Measurements from ENCODE around the gene MPPE1. TPM values are rescaled to one million over a fixed set of nuclear protein-coding genes. Genes with fewer than 3 reads are reported as not detected.
A peak's percentile ranks its signal among the peaks of the same experiment; 100 is the strongest.

Gene MPPE1
- 10 to 100 TPM; 11.0 to 49.2 (median 28.8) TPM for total RNA-seq

GRCh38 chr18:11908182-11909060 is at the start of gene MPPE1:
MPPE1 (minus strand) TSS chr18:11908317; CDS start chr18:11897264, 11,053 bp downstream.
- ATAC-seq (ENCODE audit: low FRiP score): peak; percentile 89
- no peak for TF ChIP-seq CTCF (IDR thresholded peaks at IDR 0.05)
- DNase-seq (ENCODE audit: low spot score): peak; percentile 63

GRCh38 chr18:11957636-11958035 is 49.5 kb upstream of the MPPE1 start:
- TF ChIP-seq CTCF (IDR thresholded peaks at IDR 0.05): no peak
- no peak for DNase-seq (ENCODE audit: low spot score)
- no peak for ATAC-seq (ENCODE audit: low FRiP score)

GRCh38 chr18:11956371-11957308 is 48.5 kb upstream of the MPPE1 start:
- TF ChIP-seq CTCF (IDR thresholded peaks at IDR 0.05): no peak
- DNase-seq (ENCODE audit: low spot score): no peak
- ATAC-seq (ENCODE audit: low FRiP score): no peak

- no peak for DNase-seq (ENCODE audit: low spot score)
- no peak for ATAC-seq (ENCODE audit: low FRiP score)
- no peak for TF ChIP-seq CTCF (IDR thresholded peaks at IDR 0.05)
Measured at GRCh38 chr18:11955239-11956029, 47.3 kb upstream of the MPPE1 start.

- DNase-seq (ENCODE audit: low spot score) (no peak), ATAC-seq (ENCODE audit: low FRiP score) (no peak)
- TF ChIP-seq CTCF (IDR thresholded peaks at IDR 0.05): no peak
Measured at GRCh38 chr18:11953113-11953512, 45.0 kb upstream of the MPPE1 start.

GRCh38 chr18:11951390-11951851 is 43.3 kb upstream of the MPPE1 start:
- DNase-seq (ENCODE audit: low spot score): no peak
- no peak for TF ChIP-seq CTCF (IDR thresholded peaks at IDR 0.05)
- ATAC-seq (ENCODE audit: low FRiP score): no peak
